Measurements from ENCODE around the gene ECPAS. TPM values are rescaled to one million over a fixed set of nuclear protein-coding genes. Genes with fewer than 3 reads are reported as not detected.
"Not testable (repeated sequence)": the region's sequence is repeated elsewhere in the genome, so short reads cannot be mapped to it uniquely, and the experiment has no call there.

The ECPAS gene
- total RNA-seq, 1 experiment from 2014 or later, result 30.5 TPM

GRCh38 chr9:111436571-111436970 lies 47.6 kb downstream of the ECPAS start:
- in situ Hi-C loops (cut with HindIII; ENCODE audit: low pct_unique_long_range_greater_than_20kb, low sequenced_read_pairs), result no loop called here
- DNase-seq (ENCODE audit: low read depth), result no peak

- in situ Hi-C loops (cut with HindIII; ENCODE audit: low pct_unique_long_range_greater_than_20kb, low sequenced_read_pairs), result no loop called here
- DNase-seq (ENCODE audit: low read depth), result no peak
Measured at GRCh38 chr9:111433082-111433481, 51.1 kb downstream of the ECPAS start.

DNA sequence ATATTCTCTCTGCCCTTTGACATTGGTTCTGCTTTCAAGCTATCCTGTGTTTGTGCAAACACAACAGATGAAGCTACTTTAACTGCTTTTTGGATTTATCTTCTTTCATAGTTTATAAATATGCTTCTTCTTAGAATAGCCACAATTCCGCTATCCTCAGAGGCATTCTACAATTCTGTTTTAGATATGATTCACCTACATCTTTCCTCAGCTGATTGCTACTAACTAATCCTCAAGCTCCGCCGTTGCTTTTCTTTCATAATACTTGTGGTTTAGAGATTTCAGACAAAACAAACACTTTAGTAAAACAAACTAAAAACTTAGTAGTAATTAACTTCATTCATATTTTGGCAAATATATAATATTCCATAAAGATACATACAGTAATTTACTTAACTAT lies 52.5 kb downstream of the ECPAS start:
- DNase-seq (ENCODE audit: low read depth), result no peak
- in situ Hi-C loops (cut with HindIII; ENCODE audit: low pct_unique_long_range_greater_than_20kb, low sequenced_read_pairs), result no loop called here

- DNase-seq (ENCODE audit: low read depth), result no peak
- in situ Hi-C loops (cut with HindIII; ENCODE audit: low pct_unique_long_range_greater_than_20kb, low sequenced_read_pairs), result no loop called here
Measured at GRCh38 chr9:111429175-111429574, 55.0 kb downstream of the ECPAS start.

DNA sequence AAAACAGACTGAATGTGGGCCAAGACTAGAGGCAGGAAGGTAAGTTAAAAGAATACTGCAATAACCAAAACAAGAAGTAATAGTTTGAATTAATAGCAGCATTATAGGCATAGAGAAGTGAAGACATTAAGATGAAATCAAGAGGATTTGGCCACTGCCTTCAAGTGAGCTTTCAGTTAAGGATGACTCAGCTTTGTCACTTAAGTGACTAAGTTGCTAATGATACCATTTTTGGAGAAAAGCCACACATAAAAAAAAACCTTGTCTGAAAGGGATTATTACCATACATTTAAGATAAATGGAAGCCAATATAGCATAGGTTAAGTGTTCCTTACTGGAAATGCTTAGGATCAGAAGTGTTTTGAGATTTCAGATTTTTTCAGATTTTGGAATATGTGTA lies 57.0 kb downstream of the ECPAS start:
- DNase-seq (ENCODE audit: low read depth), result peak; percentile 44
- in situ Hi-C loops (cut with HindIII; ENCODE audit: low pct_unique_long_range_greater_than_20kb, low sequenced_read_pairs), result no loop called here

DNA sequence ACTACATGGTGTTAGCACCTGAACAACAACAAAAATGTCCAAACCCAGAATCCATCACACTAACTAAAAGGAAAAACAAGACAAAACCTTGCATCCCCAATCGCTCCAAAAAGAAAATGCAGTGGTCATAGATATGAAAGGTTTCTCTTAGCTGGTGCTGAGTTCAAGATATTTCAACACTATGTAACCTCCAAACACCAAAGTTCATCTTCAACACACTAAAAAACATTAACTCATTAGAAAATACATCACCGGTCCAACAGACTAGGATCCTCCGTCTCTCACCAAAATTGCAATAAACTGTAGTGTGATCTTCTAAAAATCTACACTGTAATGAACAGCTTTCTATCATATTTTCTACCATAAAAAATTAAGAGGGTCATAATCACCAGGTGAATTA lies 60.8 kb downstream of the ECPAS start:
- in situ Hi-C loops (cut with HindIII; ENCODE audit: low pct_unique_long_range_greater_than_20kb, low sequenced_read_pairs), result no loop called here
- no peak for DNase-seq (ENCODE audit: low read depth)

- in situ Hi-C loops (cut with HindIII; ENCODE audit: low pct_unique_long_range_greater_than_20kb, low sequenced_read_pairs), result no loop called here
- DNase-seq (ENCODE audit: low read depth), result no peak
Measured at GRCh38 chr9:111414406-111414805, 69.8 kb downstream of the ECPAS start.

GRCh38 chr9:111413996-111414395 lies 70.2 kb downstream of the ECPAS start:
- no peak for DNase-seq (ENCODE audit: low read depth)
- in situ Hi-C loops (cut with HindIII; ENCODE audit: low pct_unique_long_range_greater_than_20kb, low sequenced_read_pairs), result no loop called here

DNA sequence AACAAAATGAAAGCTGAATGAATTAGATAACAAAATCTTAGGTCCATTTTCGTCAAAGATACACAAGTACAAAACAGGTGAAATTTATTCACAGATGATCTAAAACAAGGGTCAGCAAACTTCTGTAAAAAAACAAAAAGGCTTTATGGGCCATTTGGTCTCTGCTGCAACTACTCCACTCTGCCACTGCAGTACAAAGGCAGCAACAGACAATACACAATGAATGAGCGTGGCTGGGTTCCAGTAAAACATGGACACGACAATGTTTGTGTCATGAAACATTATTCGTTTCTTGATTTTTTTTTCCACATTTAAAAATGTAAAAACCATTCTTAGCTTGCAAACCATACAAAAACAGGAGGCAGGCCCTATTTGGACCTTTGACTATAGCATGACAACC lies 71.9 kb downstream of the ECPAS start:
- DNase-seq (ENCODE audit: low read depth), result no peak
- in situ Hi-C loops (cut with HindIII; ENCODE audit: low pct_unique_long_range_greater_than_20kb, low sequenced_read_pairs), result no loop called here

DNA sequence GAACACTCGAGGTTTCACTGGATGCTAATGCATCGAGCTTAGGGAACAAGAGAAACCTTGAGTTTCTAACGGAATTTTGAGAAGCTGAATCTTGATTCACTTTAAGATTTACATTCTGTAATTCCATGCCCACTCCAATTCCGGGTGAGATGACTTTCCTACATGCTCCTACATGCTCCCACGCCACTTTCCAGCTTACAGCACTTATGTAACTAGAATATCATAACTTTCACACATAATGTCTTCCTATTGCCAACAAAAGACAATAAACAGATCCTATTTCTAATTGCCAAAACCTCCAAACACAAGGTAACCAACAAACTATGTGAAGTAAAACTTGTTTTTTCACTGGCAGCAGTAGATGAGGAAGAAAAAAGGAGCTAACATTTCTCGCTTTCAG lies 72.9 kb downstream of the ECPAS start:
- DNase-seq (ENCODE audit: low read depth), result no peak
- in situ Hi-C loops (cut with HindIII; ENCODE audit: low pct_unique_long_range_greater_than_20kb, low sequenced_read_pairs), result no loop called here

GRCh38 chr9:111407813-111408212 lies 76.4 kb downstream of the ECPAS start:
- DNase-seq (ENCODE audit: low read depth), result no peak
- in situ Hi-C loops (cut with HindIII; ENCODE audit: low pct_unique_long_range_greater_than_20kb, low sequenced_read_pairs), result no loop called here

- in situ Hi-C loops (cut with HindIII; ENCODE audit: low pct_unique_long_range_greater_than_20kb, low sequenced_read_pairs), result no loop called here
- no peak for DNase-seq (ENCODE audit: low read depth)
Measured at GRCh38 chr9:111405701-111406100, 78.5 kb downstream of the ECPAS start.

- DNase-seq (ENCODE audit: low read depth); in situ Hi-C loops (cut with HindIII; ENCODE audit: low pct_unique_long_range_greater_than_20kb, low sequenced_read_pairs): not testable (repeated sequence)
Measured at GRCh38 chr9:111401486-111401885, 82.7 kb downstream of the ECPAS start.

GRCh38 chr9:111400564-111400898 lies 83.7 kb downstream of the ECPAS start:
- peak; percentile 4 for DNase-seq (ENCODE audit: low read depth)
- in situ Hi-C loops (cut with HindIII; ENCODE audit: low pct_unique_long_range_greater_than_20kb, low sequenced_read_pairs), result no loop called here

GRCh38 chr9:111399772-111400563 lies 84.2 kb downstream of the ECPAS start:
- peak; percentile 4 for DNase-seq (ENCODE audit: low read depth)
- in situ Hi-C loops (cut with HindIII; ENCODE audit: low pct_unique_long_range_greater_than_20kb, low sequenced_read_pairs), result no loop called here

DNA sequence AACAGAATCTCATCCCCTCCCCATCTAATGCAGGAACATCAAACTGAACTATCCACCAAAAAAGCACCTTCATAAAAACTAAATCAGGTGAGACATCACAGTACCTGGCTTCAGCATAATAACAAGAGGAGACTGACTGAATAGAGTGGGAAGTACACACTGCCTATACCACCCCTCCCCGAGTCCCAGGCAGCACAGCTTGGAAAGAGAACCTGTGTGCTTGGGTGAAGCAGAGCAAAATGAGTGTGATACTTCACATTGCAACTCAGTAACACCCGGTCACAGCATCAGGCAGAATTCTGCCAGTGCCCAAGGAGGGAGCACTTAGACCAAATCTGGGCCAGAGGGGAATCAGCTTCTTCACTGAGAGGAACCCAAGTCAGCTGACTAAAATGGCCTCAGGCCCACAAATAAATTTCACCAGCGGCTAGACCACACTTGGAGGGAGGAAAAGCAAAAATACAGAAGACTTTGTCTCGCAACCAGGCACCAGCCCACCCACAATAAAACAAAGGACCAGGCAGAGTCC lies 84.9 kb downstream of the ECPAS start:
- in situ Hi-C loops (cut with HindIII; ENCODE audit: low pct_unique_long_range_greater_than_20kb, low sequenced_read_pairs), result no loop called here
- DNase-seq (ENCODE audit: low read depth), result no peak

DNA sequence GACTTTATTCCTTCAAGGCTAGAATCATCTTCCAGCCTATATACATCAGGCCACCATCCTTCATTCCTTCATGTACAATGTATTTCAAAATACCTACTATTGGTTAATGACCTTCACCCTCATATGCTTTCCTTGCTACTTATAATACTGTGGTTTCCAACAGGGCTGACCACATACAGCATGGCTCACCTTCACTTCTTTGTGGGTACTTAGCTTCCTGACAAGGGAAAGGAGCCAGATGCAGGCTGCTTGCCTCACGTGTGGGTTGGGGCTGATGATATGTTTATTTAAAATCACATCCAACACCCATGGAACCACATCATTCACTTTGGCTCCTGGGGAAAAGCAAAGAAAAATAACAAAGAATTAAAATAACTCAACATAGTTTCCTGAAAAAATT lies 90.2 kb downstream of the ECPAS start:
- in situ Hi-C loops (cut with HindIII; ENCODE audit: low pct_unique_long_range_greater_than_20kb, low sequenced_read_pairs), result no loop called here
- no peak for DNase-seq (ENCODE audit: low read depth)

- no peak for DNase-seq (ENCODE audit: low read depth)
- in situ Hi-C loops (cut with HindIII; ENCODE audit: low pct_unique_long_range_greater_than_20kb, low sequenced_read_pairs), result no loop called here
Measured at GRCh38 chr9:111389406-111389805, 94.8 kb downstream of the ECPAS start.

GRCh38 chr9:111386386-111386785 lies 97.8 kb downstream of the ECPAS start:
- in situ Hi-C loops (cut with HindIII; ENCODE audit: low pct_unique_long_range_greater_than_20kb, low sequenced_read_pairs), result no loop called here
- no peak for DNase-seq (ENCODE audit: low read depth)

- DNase-seq (ENCODE audit: low read depth), result no peak
Measured at GRCh38 chr9:111381006-111381405, 103.2 kb downstream of the ECPAS start.

More at GRCh38 chr9:111381006-111381405, 103.2 kb downstream of the ECPAS start:
- in situ Hi-C loops (cut with HindIII; ENCODE audit: low pct_unique_long_range_greater_than_20kb, low sequenced_read_pairs), result no loop called here

Measured in Caki2 (cell line).